H9 (cell line): ENCODE data around the gene SYP. TPM values are rescaled to one million over a fixed set of nuclear protein-coding genes. Genes with fewer than 3 reads are reported as not detected.

Experiments used
- DNase-seq: peaks from one replicate; pipeline ENCODE4 v3.0.0-alpha.2; 2017
- H2AFZ ChIP-seq: one replicate; pipeline ENCODE4 v1.6.1; 2013; ENCODE audit warnings: mild to moderate bottlenecking, low read length, control low read depth, moderate library complexity
- H2AK5ac ChIP-seq: 2 replicates; pipeline ENCODE4 v1.6.1; 2013; ENCODE audit warnings: low read length, control low read depth, mixed read lengths; ENCODE audit not compliant: insufficient read length
- H2BK120ac ChIP-seq: one replicate; pipeline ENCODE4 v1.6.1; 2013; ENCODE audit warnings: low read depth, mild to moderate bottlenecking, low read length, control low read depth, inconsistent platforms; ENCODE audit not compliant: poor library complexity, severe bottlenecking
- H2BK12ac ChIP-seq: 2 replicates; pipeline ENCODE4 v1.6.1; 2013; ENCODE audit warnings: low read length, control low read depth, mixed read lengths, low read depth; ENCODE audit not compliant: insufficient read length
- H2BK15ac ChIP-seq: 2 replicates; pipeline ENCODE4 v1.6.1; 2013; ENCODE audit warnings: low read depth, low read length, control low read depth
- H2BK20ac ChIP-seq: one replicate; pipeline ENCODE4 v1.6.1; 2013; ENCODE audit warnings: low read depth, mild to moderate bottlenecking, low read length, control low read depth, inconsistent platforms; ENCODE audit not compliant: poor library complexity, severe bottlenecking
- H2BK5ac ChIP-seq: 2 replicates; pipeline ENCODE4 v1.6.1; 2013; ENCODE audit warnings: low read length, control low read depth, mixed read lengths; ENCODE audit not compliant: insufficient read length
- H3K14ac ChIP-seq: 2 replicates; pipeline ENCODE4 v1.6.1; 2013; ENCODE audit warnings: low read length, control low read depth; ENCODE audit not compliant: insufficient read depth
- H3K18ac ChIP-seq: 2 replicates; pipeline ENCODE4 v1.6.1; 2013; ENCODE audit warnings: low read depth, mild to moderate bottlenecking, mixed read lengths, low read length, control low read depth; ENCODE audit not compliant: insufficient read length
- H3K23ac ChIP-seq: 2 replicates; pipeline ENCODE4 v1.6.1; 2013; ENCODE audit warnings: low read length, control low read depth, mixed read lengths, low read depth; ENCODE audit not compliant: insufficient read length
- H3K23me2 ChIP-seq: 2 replicates; pipeline ENCODE4 v1.6.1; 2013; ENCODE audit warnings: low read depth, mild to moderate bottlenecking, mixed read lengths, low read length, control low read depth; ENCODE audit not compliant: insufficient read length, poor library complexity, severe bottlenecking
- H3K27ac ChIP-seq: 2 replicates; pipeline ENCODE4 v1.5.1; 2013; ENCODE audit warnings: low read length, control low read depth, mixed read lengths, low read depth; ENCODE audit not compliant: insufficient read length
- H3K27me3 ChIP-seq: 2 replicates; pipeline ENCODE4 v1.6.1; 2013; ENCODE audit warnings: low read length, control low read depth, inconsistent platforms; ENCODE audit not compliant: insufficient read depth
- H3K4ac ChIP-seq: 2 replicates; pipeline ENCODE4 v1.6.1; 2013; ENCODE audit warnings: low read depth, mild to moderate bottlenecking, control low read depth, inconsistent platforms, low read length, moderate library complexity
- H3K4me1 ChIP-seq: 2 replicates; pipeline ENCODE4 v1.6.1; 2013; ENCODE audit warnings: low read length, control low read depth, inconsistent platforms; ENCODE audit not compliant: insufficient read depth
- H3K4me2 ChIP-seq: 2 replicates; pipeline ENCODE4 v1.6.1; 2013; ENCODE audit warnings: low read length, control low read depth, mixed read lengths; ENCODE audit not compliant: insufficient read length, insufficient read depth
- H3K56ac ChIP-seq: 2 replicates; pipeline ENCODE4 v1.6.1; 2013; ENCODE audit warnings: low read depth, mild to moderate bottlenecking, mixed read lengths, low read length, control low read depth; ENCODE audit not compliant: insufficient read length
- H3K79me1 ChIP-seq: 2 replicates; pipeline ENCODE4 v1.6.1; 2013; ENCODE audit warnings: low read depth, mild to moderate bottlenecking, moderate library complexity, low read length, control low read depth, inconsistent platforms; ENCODE audit not compliant: insufficient read depth, poor library complexity, severe bottlenecking
- H3K79me2 ChIP-seq: 2 replicates; pipeline ENCODE4 v1.6.1; 2013; ENCODE audit warnings: low read length, control low read depth, inconsistent platforms; ENCODE audit not compliant: insufficient read depth
- H3K9ac ChIP-seq: 2 replicates; pipeline ENCODE4 v1.6.1; 2013; ENCODE audit warnings: low read length, control low read depth, mixed read lengths; ENCODE audit not compliant: insufficient read length; ENCODE audit errors: extremely low read depth
- H3K9me3 ChIP-seq: one replicate; pipeline ENCODE4 v1.6.1; 2013; ENCODE audit warnings: low read depth, low read length, inconsistent platforms; ENCODE audit not compliant: control insufficient read depth
- H3T11ph ChIP-seq: one replicate; pipeline ENCODE4 v1.6.1; 2013; ENCODE audit warnings: mild to moderate bottlenecking, low read length, control low read depth, inconsistent platforms
- H4K20me1 ChIP-seq: one replicate; pipeline ENCODE4 v1.6.1; 2013; ENCODE audit not compliant: control insufficient read depth, insufficient read length, insufficient read depth
- H4K5ac ChIP-seq: 2 replicates; pipeline ENCODE4 v1.6.1; 2013; ENCODE audit warnings: low read depth, mild to moderate bottlenecking, mixed read lengths, low read length, control low read depth; ENCODE audit not compliant: insufficient read length
- H4K8ac ChIP-seq: replicated peaks from 2 replicates; pipeline ENCODE4 v1.6.1; 2013; ENCODE audit warnings: low read length, control low read depth, mixed read lengths, low read depth; ENCODE audit not compliant: insufficient read length
- H4K91ac ChIP-seq: 2 replicates; pipeline ENCODE4 v1.6.1; 2013; ENCODE audit warnings: low read depth, mild to moderate bottlenecking, moderate library complexity, mixed read lengths, low read length, control low read depth; ENCODE audit not compliant: insufficient read length
- H3K27ac Mint-ChIP-seq, 3 experiments: 2 replicates in 2 of 3; 3 replicates in 1 of 3; pipeline ENCODE4 v1.8.0; 2020 to 2021; ENCODE audit warnings: mixed read lengths in 3 of 3, mild to moderate bottlenecking in 1 of 3, moderate library complexity in 1 of 3
- H3K27me3 Mint-ChIP-seq: 2 replicates; pipeline ENCODE4 v1.8.0; 2021; ENCODE audit warnings: low read depth, mild to moderate bottlenecking, moderate library complexity, mixed read lengths
- H3K36me3 Mint-ChIP-seq, 3 experiments: 2 replicates in 2 of 3; 3 replicates in 1 of 3; pipeline ENCODE4 v1.8.0; 2020 to 2021; ENCODE audit warnings: low read depth in 3 of 3, mixed read lengths in 3 of 3; ENCODE audit not compliant: insufficient read depth in 1 of 3
- H3K4me1 Mint-ChIP-seq, 2 experiments: 2 replicates each; pipeline ENCODE4 v1.8.0; 2020; ENCODE audit warnings: mixed read lengths in 2 of 2
- H3K4me3 Mint-ChIP-seq, 2 experiments: 2 replicates in 1 of 2; 3 replicates in 1 of 2; pipeline ENCODE4 v1.8.0; 2020 to 2021; ENCODE audit warnings: mild to moderate bottlenecking in 2 of 2, mixed read lengths in 2 of 2, moderate library complexity in 1 of 2
- H3K9me3 Mint-ChIP-seq, 2 experiments: 2 replicates in 1 of 2; 3 replicates in 1 of 2; pipeline ENCODE4 v1.8.0; 2020; ENCODE audit warnings: mild to moderate bottlenecking in 2 of 2, mixed read lengths in 2 of 2, moderate library complexity in 1 of 2
- CTCF ChIP-seq: fragments of 200-600 bp; sonication (generic); conservative IDR thresholded peaks from 3 replicates; pipeline ENCODE4 v1.8.0; 2021; ENCODE audit warnings: antibody characterized with exemption, mild to moderate bottlenecking
- WGBS: extraction: QIAGEN DNeasy Blood & Tissue Kit; methylation state at CpG from one replicate; pipeline ENCODE4 v1.1.7; 2013; ENCODE audit warnings: missing lambda C conversion rate, low lambda C conversion rate, mixed read lengths; ENCODE audit not compliant: insufficient read length; ENCODE audit errors: extremely low coverage; 5-methylcytosine and 5-hydroxymethylcytosine counted together
- total RNA-seq: library from RNA; stranded (reverse); gene quantifications from 2 replicates; pipeline ENCODE4 v1.2.1, GENCODE V29; 2021

The SYP gene
- total RNA-seq, 1 experiment from 2014 or later: 1.8 TPM

GRCh38 chrX:49189606-49190005 is 10.4 kb downstream of the SYP start:
- Mint-ChIP-seq H3K4me3 (peak overlapping the region; percentile 44 to 60; a peak in 4 of 5 replicates), H3K27me3 (peaks cover 2% of the 10 kb centered on the region; the same call in 1 of the 2 replicates), H3K27ac (no peak overlapping the region), H3K4me1 (peaks cover 12 to 31% of the 10 kb centered on the region in 2 experiments), H3K9me3 (peaks cover 67 to 74% of the 10 kb centered on the region in 2 experiments), H3K36me3 (peaks cover 8 to 12% (median 10%) of the 10 kb centered on the region in 3 experiments; a peak in 6 of 7 replicates)
- Histone ChIP-seq H2BK5ac (no peak overlapping the region), H2BK120ac (no peak overlapping the region), H4K5ac (no peak overlapping the region), H3K18ac (no peak overlapping the region), H2BK12ac (no peak overlapping the region), H3K14ac (no peak overlapping the region), H2AK5ac (no peak overlapping the region), H3K4me2 (no peak overlapping the region), H3K23ac (no peak overlapping the region), H3K9me3 (peaks cover 11% of the 10 kb centered on the region), H2BK15ac (no peak overlapping the region), H3K9ac (no peak overlapping the region), H4K91ac (no peak overlapping the region), H3K4ac (no peak overlapping the region), H2BK20ac (no peak overlapping the region), H3K4me1 (no peaks in the 10 kb centered on the region), H3K56ac (no peak overlapping the region), H3K27ac (no peak overlapping the region), H3T11ph (no peak overlapping the region), H2AFZ (no peak overlapping the region), H4K8ac (no peak overlapping the region), H3K23me2 (peaks cover 15% of the 10 kb centered on the region), H3K27me3 (no peaks in the 10 kb centered on the region), H4K20me1 (no peaks in the 10 kb centered on the region), H3K79me2 (no peaks in the 10 kb centered on the region), H3K79me1 (no peaks in the 10 kb centered on the region)
- TF ChIP-seq CTCF: no peak
- no peak for DNase-seq
- no CpG with 5 or more reads among the region's 6 CpGs for WGBS
